K562 (cell line): ENCODE measurements around the gene MYB. TPM values are rescaled to one million over a fixed set of nuclear protein-coding genes. Genes with fewer than 3 reads are reported as not detected.

Experiments used
- CCNT2 ChIP-seq: IDR thresholded peaks from 2 replicates; pipeline ENCODE4 v1.6.1; 2011; ENCODE audit warnings: borderline replicate concordance, low read depth, mild to moderate bottlenecking, moderate library complexity, mixed read lengths, low read length; ENCODE audit not compliant: insufficient read length; ENCODE audit errors: extremely low read depth
- FOXA1 ChIP-seq: fragments of 450-650 bp; IDR thresholded peaks from 2 replicates; pipeline ENCODE4 v1.6.1; 2016; ENCODE audit warnings: mild to moderate bottlenecking, borderline replicate concordance
- FOXM1 ChIP-seq, 2 experiments: fragments of 450-650 bp in 1 of 2; sonication (generic) in 1 of 2; formaldehyde crosslinking in 1 of 2; IDR thresholded peaks; 2 replicates each; pipeline versions ENCODE4 v1.6.1 to v1.9.0; 2017 to 2022; ENCODE audit warnings: low read depth in 2 of 2, mild to moderate bottlenecking in 2 of 2, missing genetic modification reagents in 1 of 2, moderate library complexity in 1 of 2
- GTF2E2 ChIP-seq: fragments of 200-800 bp; sonication (Bioruptor generic); IDR thresholded peaks from 2 replicates; pipeline ENCODE4 v1.6.1; 2016; ENCODE audit warnings: missing genetic modification characterization, missing compliant biosample characterization
- HDAC2 ChIP-seq: fragments of 450-650 bp; IDR thresholded peaks from 2 replicates; pipeline ENCODE4 v1.6.1; 2016; ENCODE audit warnings: mild to moderate bottlenecking
- HMGXB4 ChIP-seq: sonication (generic); formaldehyde crosslinking; IDR thresholded peaks from 2 replicates; pipeline ENCODE4 v1.8.1; 2023; ENCODE audit warnings: mild to moderate bottlenecking, missing genetic modification reagents
- HNRNPL ChIP-seq: fragments of 200-400 bp; formaldehyde crosslinking; IDR thresholded peaks from 2 replicates; pipeline ENCODE4 v1.6.1; 2017; ENCODE audit warnings: low read depth, mild to moderate bottlenecking, low read length
- MAFG ChIP-seq: fragments of 450-650 bp; conservative IDR thresholded peaks from 2 replicates; pipeline ENCODE4 v1.6.1; 2016; ENCODE audit warnings: missing genetic modification characterization, missing compliant biosample characterization
- MAX ChIP-seq: sonication (generic); formaldehyde crosslinking; IDR thresholded peaks from 2 replicates; pipeline ENCODE4 v1.9.0; 2022; ENCODE audit warnings: mild to moderate bottlenecking, missing genetic modification reagents
- MBD1 ChIP-seq: fragments of 250-450 bp; sonication (Bioruptor Pico); IDR thresholded peaks from 2 replicates; pipeline ENCODE4 v1.8.0; 2022; ENCODE audit warnings: inconsistent platforms
- POLR2A ChIP-seq: fragments of 450-650 bp; conservative IDR thresholded peaks from 2 replicates; pipeline ENCODE4 v1.6.1; 2016
- POLR2B ChIP-seq: fragments of 450-650 bp; IDR thresholded peaks from 2 replicates; pipeline ENCODE4 v1.6.1; 2018; ENCODE audit warnings: low read depth; ENCODE audit not compliant: partially characterized antibody
- SAFB2 ChIP-seq: fragments of 200-400 bp; formaldehyde crosslinking; IDR thresholded peaks from 2 replicates; pipeline ENCODE4 v1.6.1; 2018; ENCODE audit warnings: borderline replicate concordance, low read length, low read depth, moderate library complexity; ENCODE audit not compliant: severe bottlenecking
- STAT5B ChIP-seq: fragments of 250-450 bp; sonication (Bioruptor Pico); IDR thresholded peaks from 2 replicates; pipeline ENCODE4 v1.8.0; 2021; ENCODE audit warnings: mild to moderate bottlenecking, inconsistent platforms
- TEAD1 ChIP-seq, 2 experiments: fragments of 450-650 bp in 1 of 2; sonication (generic) in 1 of 2; formaldehyde crosslinking; IDR thresholded peaks; 2 replicates each; pipeline versions ENCODE4 v1.4.0 to v1.8.0; 2020 to 2022; ENCODE audit warnings: mild to moderate bottlenecking in 2 of 2, missing genetic modification reagents in 1 of 2
- ZNF184 ChIP-seq: sonication (generic); formaldehyde crosslinking; IDR thresholded peaks from 2 replicates; pipeline ENCODE4 v1.5.0; 2020; ENCODE audit warnings: missing genetic modification reagents
- ZNF41 ChIP-seq: fragments of 250-450 bp; sonication (Bioruptor Pico); conservative IDR thresholded peaks from 2 replicates; pipeline ENCODE4 v1.4.0; 2020; ENCODE audit warnings: mild to moderate bottlenecking
- ZNF436 ChIP-seq: fragments of 250-450, 450-650 bp; sonication (Bioruptor Pico); formaldehyde crosslinking; IDR thresholded peaks from 2 replicates; pipeline ENCODE4 v1.7.0; 2020; ENCODE audit warnings: mild to moderate bottlenecking
- ZNF589 ChIP-seq: fragments of 200-800 bp; sonication (Bioruptor generic); IDR thresholded peaks from 2 replicates; pipeline ENCODE4 v1.6.1; 2016; ENCODE audit warnings: low read depth, missing genetic modification characterization, missing compliant biosample characterization
- polyA plus RNA-seq, 8 experiments: library from polyadenylated mRNA; depleted of rRNA in 4 of 8; stranded (reverse) in 5 of 8; unstranded in 3 of 8; fragments of >200 nt; fragmentation: Nextera tagmentation in 2 of 8; fragmentation: Illumina TruSeq in 1 of 8; extraction: Ambion mirVana in 2 of 8; extraction: Trizol in 1 of 8; gene quantifications; 2 replicates each; pipeline versions ENCODE4 v1.2.1 to v1.2.3, GENCODE V29; 2011 to 2014; ENCODE audit warnings: inconsistent platforms in 1 of 8, missing spikeins in 1 of 8
- total RNA-seq, 7 experiments: library from RNA; depleted of rRNA in 6 of 7; stranded (reverse); fragments of >200 nt in 6 of 7; fragmentation: Illumina TruSeq in 2 of 7; extraction: Trizol in 2 of 7; gene quantifications; 2 replicates each; pipeline versions ENCODE4 v1.2.1 to v1.2.3, GENCODE V29; 2011 to 2021; ENCODE audit warnings: low replicate concordance in 1 of 7

Gene MYB
- total and polyA plus RNA-seq, 9 of the 15 experiments (the other 6 are each of a cell fraction or from before 2014, with no cell fraction given): 35.8 to 218 (median 140) TPM

- TF ChIP-seq HMGXB4 (CRISPR knock-in tag): no peak
- TF ChIP-seq POLR2A: peak; percentile 60; the same call in 1 of the 2 replicates
- peak; percentile 29 for TF ChIP-seq POLR2B
- no peak for TF ChIP-seq HNRNPL
- TF ChIP-seq ZNF41 (CRISPR knock-in tag): no peak
- no peak for TF ChIP-seq HDAC2
- TF ChIP-seq ZNF184 (CRISPR knock-in tag): no peak
- TF ChIP-seq STAT5B (CRISPR knock-in tag): no peak
- TF ChIP-seq TEAD1 (CRISPR knock-in tag; IDR thresholded peaks at IDR 0.05): no peak
- TF ChIP-seq ZNF589: no peak; the same call in 1 of the 2 replicates
- no peak for TF ChIP-seq FOXA1
- TF ChIP-seq MBD1 (CRISPR knock-in tag): no peak
- no peak for TF ChIP-seq MAFG
- peak; percentile 55; the same call in 1 of the 2 replicates for TF ChIP-seq MAX (CRISPR knock-in tag)
- TF ChIP-seq CCNT2: peak; percentile 95
- TF ChIP-seq SAFB2: no peak
- TF ChIP-seq ZNF436: no peak
- no peak for TF ChIP-seq FOXM1 (IDR thresholded peaks at IDR 0.05; ENCODE audit: low read depth)
- no peak for TF ChIP-seq FOXM1 (CRISPR knock-in tag; IDR thresholded peaks at IDR 0.05; ENCODE audit: low read depth)
- no peak for TF ChIP-seq GTF2E2
Observed at GRCh38 chr6:135180542-135181332, at the start of gene MYB (continued).
